Panc1 (cell line): ENCODE results near the gene RXFP4. TPM values are rescaled to one million over a fixed set of nuclear protein-coding genes. Genes with fewer than 3 reads are reported as not detected.

Experiments
- ATAC-seq: fragments of 200-7000 bp; cut with Tn5 transposase; 2 replicates; pipeline ENCODE4 v1.9.1; 2020; ENCODE audit warnings: mild to moderate bottlenecking, moderate library complexity
- BruUV-seq: library from RNA; stranded (reverse); fragments of 400-500 nt; replicated peaks from 2 replicates; lab custom pipeline; 2021; lab: Mats Ljungman, UMichigan
- CTCF ChIA-PET: fragments of 300-600 bp; sonication (Branson Sonifier 250); formaldehyde crosslinking; loops from one replicate; lab custom pipeline; 2022; ENCODE audit warnings: antibody characterized with exemption; lab: Charles Lee
- POLR2A ChIA-PET: fragments of 300-600 bp; sonication (Branson Sonifier 250); formaldehyde crosslinking; loops from one replicate; lab custom pipeline; 2022; ENCODE audit warnings: antibody characterized with exemption; lab: Charles Lee
- DNase-seq: peaks from one replicate; pipeline ENCODE4 v3.0.0-alpha.2; 2010; ENCODE audit warnings: low read depth, low spot score
- H3K27ac ChIP-seq: 2 replicates; pipeline ENCODE4 v1.5.1; 2011; ENCODE audit warnings: mild to moderate bottlenecking, low read length, inconsistent platforms
- H3K27me3 ChIP-seq: fragments of 200-500 bp; sonication (Bioruptor generic); 2 replicates; pipeline ENCODE4 v1.6.0; 2014; ENCODE audit warnings: low read length, inconsistent platforms; ENCODE audit not compliant: control insufficient read depth, insufficient read depth
- H3K36me3 ChIP-seq: fragments of 200-500 bp; sonication (Bioruptor generic); 2 replicates; pipeline ENCODE4 v1.5.1; 2014; ENCODE audit warnings: inconsistent platforms, mild to moderate bottlenecking, low read length, moderate library complexity; ENCODE audit not compliant: control insufficient read depth, insufficient read depth
- H3K4me1 ChIP-seq: 2 replicates; pipeline ENCODE4 v1.5.1; 2011; ENCODE audit warnings: inconsistent platforms, mild to moderate bottlenecking, low read length, moderate library complexity; ENCODE audit not compliant: control insufficient read depth, insufficient read depth
- H3K4me3 ChIP-seq, 2 experiments: 2 replicates each; pipeline ENCODE4 v1.5.1; 2011 to 2012; ENCODE audit warnings: low read depth in 2 of 2, low read length in 2 of 2, mild to moderate bottlenecking in 2 of 2, inconsistent platforms in 1 of 2, moderate library complexity in 1 of 2
- H3K9me3 ChIP-seq: fragments of 200-500 bp; sonication (Bioruptor generic); 2 replicates; pipeline ENCODE4 v1.5.1; 2014; ENCODE audit warnings: low read depth, mild to moderate bottlenecking, inconsistent platforms, low read length, moderate library complexity; ENCODE audit not compliant: control insufficient read depth, insufficient read depth
- CTCF ChIP-seq: fragments of 450-650 bp; IDR thresholded peaks from 2 replicates; pipeline ENCODE4 v1.5.1; 2017; ENCODE audit warnings: mild to moderate bottlenecking
- POLR2AphosphoS5 ChIP-seq: IDR thresholded peaks from 2 replicates; pipeline ENCODE4 v1.6.1; 2012; ENCODE audit warnings: mild to moderate bottlenecking, low read depth, low read length, moderate library complexity
- REST ChIP-seq, 2 experiments: IDR thresholded peaks; 2 replicates each; pipeline ENCODE4 v1.6.1; 2011 to 2012; ENCODE audit warnings: low read depth in 2 of 2, control low read depth in 1 of 2, low read length in 1 of 2, mild to moderate bottlenecking in 1 of 2, moderate library complexity in 1 of 2; ENCODE audit not compliant: insufficient read depth in 1 of 2
- SIN3A ChIP-seq: IDR thresholded peaks from 2 replicates; pipeline ENCODE4 v1.6.1; 2012; ENCODE audit warnings: low read depth, mild to moderate bottlenecking, low read length, moderate library complexity, borderline replicate concordance; ENCODE audit not compliant: insufficient read depth
- TCF7L2 ChIP-seq: IDR thresholded peaks from 2 replicates; pipeline ENCODE4 v1.6.1; 2011; ENCODE audit warnings: mild to moderate bottlenecking, low read depth, low read length, inconsistent platforms
- in situ Hi-C: cut with HindIII; loops from 2 replicates; pipeline ENCODE4 v1.10.0; 2016; ENCODE audit warnings: low sequenced_read_pairs, low pct_unique_long_range_greater_than_20kb
- intact Hi-C: fragments of 100-400 bp; cut with micrococcal nuclease; formaldehyde crosslinking; loops from one replicate; pipeline ENCODE4 v1.10.0; 2022; ENCODE audit not compliant: unreplicated experiment
- total RNA-seq: library from RNA; stranded (reverse); gene quantifications from one replicate; pipeline ENCODE4 v1.2.1, GENCODE V29; 2021; ENCODE audit not compliant: unreplicated experiment

The RXFP4 gene
- total RNA-seq, 1 experiment from 2014 or later, result 8.0 TPM

DNA sequence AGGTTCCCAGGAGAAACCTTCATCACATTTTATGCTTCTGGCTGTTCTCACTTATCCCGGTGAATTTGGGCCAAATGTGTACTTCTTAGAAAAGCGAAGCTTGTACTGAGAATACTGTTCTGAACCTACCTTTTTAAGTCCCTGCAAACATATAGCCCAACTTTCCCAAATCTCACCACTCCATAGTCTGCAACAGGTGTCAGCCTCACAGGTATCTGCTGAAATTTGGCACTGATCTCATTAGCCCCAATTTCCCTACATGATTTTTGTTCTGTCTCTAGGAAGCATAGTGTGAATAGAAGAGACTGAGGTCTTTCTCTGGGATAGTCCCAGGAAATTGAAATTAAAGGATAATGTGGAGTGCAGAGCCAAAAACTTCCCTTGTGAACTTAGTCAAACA lies 41.8 kb upstream of the RXFP4 start:
- ATAC-seq, result no peak

GRCh38 chr1:155900161-155900560 lies 41.3 kb upstream of the RXFP4 start:
- Histone ChIP-seq H3K36me3 (peaks cover 35% of the 10 kb centered on the region), H3K27me3 (no peaks in the 10 kb centered on the region), H3K4me1 (no peaks in the 10 kb centered on the region), H3K4me3 (no peak overlapping the region), H3K27ac (no peak overlapping the region), H3K9me3 (no peaks in the 10 kb centered on the region)
- intact Hi-C loops (no loop called here), in situ Hi-C loops (no loop called here)
- no peak for DNase-seq
- TF ChIP-seq TCF7L2, result no peak
- TF ChIP-seq CTCF, result no peak
- TF ChIP-seq REST (IDR thresholded peaks at IDR 0.05; ENCODE audit: insufficient read depth in 1 of 2, low read depth in 2 of 2, low read length in 1 of 2), result no peak
- no peak for TF ChIP-seq POLR2AphosphoS5
- no peak for TF ChIP-seq SIN3A
- ATAC-seq, result no peak
- CTCF ChIA-PET, result no interaction called here
- POLR2A ChIA-PET, result interaction anchor here (0.5 kb wide), 1 partner anchor 173 kb away, joined by 10 read pairs; no protein-coding TSS in a partner anchor
- no TSS peak for BruUV-seq

More for the DNA sequence above, 41.8 kb upstream of the RXFP4 start:
- Histone ChIP-seq H3K27me3 (no peaks in the 10 kb centered on the region), H3K4me3 (no peak overlapping the region), H3K36me3 (peaks cover 32% of the 10 kb centered on the region), H3K4me1 (no peaks in the 10 kb centered on the region), H3K9me3 (no peaks in the 10 kb centered on the region), H3K27ac (no peak overlapping the region)
- TF ChIP-seq CTCF, result no peak
- no peak for TF ChIP-seq POLR2AphosphoS5
- TF ChIP-seq SIN3A, result no peak
- TF ChIP-seq TCF7L2, result no peak
- TF ChIP-seq REST (IDR thresholded peaks at IDR 0.05; ENCODE audit: insufficient read depth in 1 of 2, low read depth in 2 of 2, low read length in 1 of 2), result no peak
- POLR2A ChIA-PET, result interaction anchor here (0.5 kb wide), 1 partner anchor 172 kb away, joined by 10 read pairs; no protein-coding TSS in a partner anchor
- no peak for DNase-seq
- intact Hi-C loops (no loop called here), in situ Hi-C loops (no loop called here)
- CTCF ChIA-PET, result no interaction called here
- BruUV-seq, result TSS peak; percentile 62
